OCI-LY3 (cell line): ENCODE results near the gene ARID3C.

Experiments used
- EZH2phosphoT487 ChIP-seq: fragments of 200-600 bp; shearing (Covaris generic); IDR thresholded peaks from 2 replicates; pipeline ENCODE4 v1.6.1; 2018; ENCODE audit warnings: antibody characterized with exemption, mixed run types, low read depth
- TF ChIP-seq, protein P1 (sequence below): fragments of 200-600, 300-600 bp; sonication (generic); IDR thresholded peaks from 2 replicates; pipeline ENCODE4 v1.5.1; 2014; ENCODE audit warnings: antibody characterized with exemption, low read length, low read depth

DNA sequence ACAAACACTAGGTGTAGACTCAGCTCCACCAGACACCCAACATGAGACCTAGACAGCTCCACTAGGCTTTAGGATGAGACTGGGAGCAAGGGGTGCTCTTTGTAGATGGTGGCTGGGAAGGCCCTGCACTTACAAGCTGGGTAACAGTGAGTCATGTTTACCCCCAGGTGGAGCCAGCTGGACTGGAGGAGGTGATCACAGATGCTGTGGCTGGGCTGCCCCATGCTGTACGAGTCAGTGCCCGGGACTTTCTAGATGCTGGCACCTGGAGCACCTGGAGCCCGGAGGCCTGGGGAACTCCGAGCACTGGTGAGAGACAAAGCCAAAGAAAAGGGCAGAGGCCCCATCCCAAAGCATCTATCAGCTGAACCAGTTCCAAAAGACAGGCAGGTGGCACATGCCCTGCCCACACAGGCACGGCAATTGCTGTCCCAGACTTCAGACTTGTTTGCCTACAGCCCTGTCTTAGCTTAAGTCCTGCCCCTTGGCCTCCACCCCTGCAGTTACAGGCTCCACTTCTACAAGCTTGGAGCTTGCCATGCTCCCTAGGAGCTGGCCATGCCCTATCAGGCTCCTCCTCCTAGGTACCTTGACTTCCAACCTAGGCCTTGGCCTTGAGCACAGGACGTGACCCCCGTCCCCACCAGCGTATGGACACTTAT lies 30.9 kb upstream of the ARID3C start:
- TF ChIP-seq, protein P1, sequence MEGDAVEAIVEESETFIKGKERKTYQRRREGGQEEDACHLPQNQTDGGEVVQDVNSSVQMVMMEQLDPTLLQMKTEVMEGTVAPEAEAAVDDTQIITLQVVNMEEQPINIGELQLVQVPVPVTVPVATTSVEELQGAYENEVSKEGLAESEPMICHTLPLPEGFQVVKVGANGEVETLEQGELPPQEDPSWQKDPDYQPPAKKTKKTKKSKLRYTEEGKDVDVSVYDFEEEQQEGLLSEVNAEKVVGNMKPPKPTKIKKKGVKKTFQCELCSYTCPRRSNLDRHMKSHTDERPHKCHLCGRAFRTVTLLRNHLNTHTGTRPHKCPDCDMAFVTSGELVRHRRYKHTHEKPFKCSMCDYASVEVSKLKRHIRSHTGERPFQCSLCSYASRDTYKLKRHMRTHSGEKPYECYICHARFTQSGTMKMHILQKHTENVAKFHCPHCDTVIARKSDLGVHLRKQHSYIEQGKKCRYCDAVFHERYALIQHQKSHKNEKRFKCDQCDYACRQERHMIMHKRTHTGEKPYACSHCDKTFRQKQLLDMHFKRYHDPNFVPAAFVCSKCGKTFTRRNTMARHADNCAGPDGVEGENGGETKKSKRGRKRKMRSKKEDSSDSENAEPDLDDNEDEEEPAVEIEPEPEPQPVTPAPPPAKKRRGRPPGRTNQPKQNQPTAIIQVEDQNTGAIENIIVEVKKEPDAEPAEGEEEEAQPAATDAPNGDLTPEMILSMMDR = no peak
- TF ChIP-seq EZH2phosphoT487 = no peak
